K562 (cell line): ENCODE results near the gene C20orf173. TPM values are rescaled to one million over a fixed set of nuclear protein-coding genes. Genes with fewer than 3 reads are reported as not detected.

Experiments
- ATAC-seq: fragments of 200-7000 bp; cut with Tn5 transposase; 3 replicates; pipeline ENCODE4 v1.9.1; 2020; ENCODE audit warnings: moderate library complexity
- BruUV-seq: library from RNA; stranded (reverse); fragments of 400-500 nt; replicated peaks from 2 replicates; lab custom pipeline; 2021; lab: Mats Ljungman, UMichigan
- CTCF ChIA-PET: fragments of 300-600 bp; formaldehyde crosslinking; extraction: SDS; loops from one replicate; lab custom pipeline; 2021; ENCODE audit warnings: low intra/inter-chr PET ratio; lab: Yijun Ruan, JAX
- POLR2A ChIA-PET: fragments of 300-600, 350-650 bp; sonication (Branson Sonifier 250); formaldehyde crosslinking; extraction: SDS; loops from one replicate; lab custom pipeline; 2021; ENCODE audit warnings: antibody characterized with exemption, inconsistent platforms; lab: Yijun Ruan, JAX
- DNase-seq, 4 experiments: peaks; one replicate each; pipeline versions ENCODE4 v3.0.0 to v3.0.0-alpha.2; 2011 to 2018; ENCODE audit warnings: low spot score in 3 of 4, mixed read lengths in 3 of 4; ENCODE audit errors: extremely low read depth in 1 of 4
- FAIRE-seq: peaks from 2 replicates; lab custom pipeline; 2011; peaks lifted over from hg19 to GRCh38; lab: Jason Lieb, UNC
- H2AFZ ChIP-seq: 2 replicates; pipeline ENCODE4 v1.6.0; 2011; ENCODE audit warnings: low read depth, low read length, control low read depth, inconsistent platforms
- H3K27ac ChIP-seq: fragments of 200-600 bp; 3 replicates; pipeline ENCODE4 v1.8.0; 2011; ENCODE audit warnings: low read depth, mild to moderate bottlenecking, control low read depth, inconsistent platforms, low read length, moderate library complexity, mixed read lengths; ENCODE audit errors: extremely low read depth
- H3K27me3 ChIP-seq, 2 experiments: fragments of 300-600 bp in 1 of 2; 2 replicates in 1 of 2; 3 replicates in 1 of 2; pipeline versions ENCODE4 v1.6.0 to v1.8.0; 2011; ENCODE audit warnings: inconsistent platforms in 2 of 2, low read length in 2 of 2, mild to moderate bottlenecking in 1 of 2, mixed read lengths in 1 of 2, moderate library complexity in 1 of 2; ENCODE audit not compliant: control insufficient read depth in 2 of 2, insufficient read depth in 2 of 2
- H3K36me3 ChIP-seq: fragments of 300-600 bp; 3 replicates; pipeline ENCODE4 v1.8.0; 2011; ENCODE audit warnings: mild to moderate bottlenecking, low read length, inconsistent platforms; ENCODE audit not compliant: control insufficient read depth, insufficient read depth
- H3K4me1 ChIP-seq, 2 experiments: fragments of 200-600 bp in 1 of 2; replicated peaks in 1 of 2; 2 replicates in 1 of 2; 3 replicates in 1 of 2; pipeline versions ENCODE4 v1.5.1 to v1.8.0; 2011; ENCODE audit warnings: inconsistent platforms in 2 of 2, low read length in 2 of 2, mild to moderate bottlenecking in 1 of 2, mixed read lengths in 1 of 2, moderate library complexity in 1 of 2; ENCODE audit not compliant: control insufficient read depth in 2 of 2, insufficient read depth in 2 of 2
- H3K4me2 ChIP-seq: 2 replicates; pipeline ENCODE4 v1.6.1; 2011; ENCODE audit warnings: low read length, control low read depth, inconsistent platforms, mixed read lengths; ENCODE audit not compliant: insufficient read depth
- H3K4me3 ChIP-seq: fragments of 200-600 bp; sonication (generic), shearing (Covaris generic); 2 replicates; pipeline ENCODE4 v1.5.1; 2016; ENCODE audit warnings: control low read depth, inconsistent platforms
- H3K79me2 ChIP-seq: fragments of 200-600 bp; 3 replicates; pipeline ENCODE4 v1.8.0; 2011; ENCODE audit warnings: low read length, inconsistent platforms; ENCODE audit not compliant: control insufficient read depth, insufficient read depth
- H3K9ac ChIP-seq, 2 experiments: 2 replicates each; pipeline versions ENCODE4 v1.6.0 to v1.6.1; 2011; ENCODE audit warnings: low read depth in 2 of 2, low read length in 2 of 2, control low read depth in 1 of 2, inconsistent platforms in 1 of 2, mild to moderate bottlenecking in 1 of 2, mixed read lengths in 1 of 2; ENCODE audit not compliant: insufficient read depth in 1 of 2
- H3K9me1 ChIP-seq: one replicate; pipeline ENCODE4 v1.6.0; 2011; ENCODE audit warnings: inconsistent platforms, mild to moderate bottlenecking, low read length, moderate library complexity; ENCODE audit not compliant: control insufficient read depth, insufficient read depth
- H3K9me3 ChIP-seq: replicated peaks from 2 replicates; pipeline ENCODE4 v1.5.1; 2011; ENCODE audit warnings: low read depth, low read length, inconsistent platforms; ENCODE audit not compliant: control insufficient read depth, insufficient read depth
- H4K20me1 ChIP-seq: replicated peaks from 2 replicates; pipeline ENCODE4 v1.6.1; 2011; ENCODE audit warnings: low read length, inconsistent platforms, mixed read lengths; ENCODE audit not compliant: control insufficient read depth, insufficient read depth
- KLF10 ChIP-seq: fragments of 250-450 bp; sonication (Bioruptor Pico); IDR thresholded peaks from 2 replicates; pipeline ENCODE4 v1.6.1; 2021; ENCODE audit warnings: matching md5 sums
- NFIC ChIP-seq: fragments of 450-650 bp; IDR thresholded peaks from 2 replicates; pipeline ENCODE4 v1.6.1; 2017; ENCODE audit warnings: mild to moderate bottlenecking, inconsistent platforms
- TAF1 ChIP-seq: IDR thresholded peaks from 2 replicates; pipeline ENCODE4 v1.6.1; 2011; ENCODE audit warnings: mild to moderate bottlenecking, low read length, moderate library complexity; ENCODE audit not compliant: insufficient read depth, control insufficient read depth, severe bottlenecking; ENCODE audit errors: extremely low read depth
- ZC3H11A ChIP-seq: IDR thresholded peaks from 2 replicates; pipeline ENCODE4 v1.6.1; 2012; ENCODE audit warnings: low read depth, low read length, improper control_type of control experiment
- WGBS: fragments of 100-300 bp; shearing (Covaris generic); methylation state at CpG from one replicate; pipeline ENCODE4 v1.1.6; 2016; ENCODE audit warnings: low coverage, mixed read lengths; ENCODE audit not compliant: insufficient coverage; ENCODE audit errors: missing lambda C conversion rate; 5-methylcytosine and 5-hydroxymethylcytosine counted together
- in situ Hi-C: fragments of 300-500 bp; cut with MboI; formaldehyde crosslinking; loops from 4 replicates; pipeline ENCODE4 v1.15.0; 2018; ENCODE audit warnings: inconsistent platforms, mixed read lengths
- intact Hi-C: fragments of 100-400 bp; cut with micrococcal nuclease; formaldehyde crosslinking; loops from 2 replicates; pipeline ENCODE4 v1.14.2; 2022
- polyA plus RNA-seq, 8 experiments: library from polyadenylated mRNA; depleted of rRNA in 4 of 8; stranded (reverse) in 5 of 8; unstranded in 3 of 8; fragments of >200 nt; fragmentation: Nextera tagmentation in 2 of 8; fragmentation: Illumina TruSeq in 1 of 8; extraction: Ambion mirVana in 2 of 8; extraction: Trizol in 1 of 8; gene quantifications; 2 replicates each; pipeline versions ENCODE4 v1.2.1 to v1.2.3, GENCODE V29; 2011 to 2014; ENCODE audit warnings: inconsistent platforms in 1 of 8, missing spikeins in 1 of 8
- total RNA-seq, 7 experiments: library from RNA; depleted of rRNA in 6 of 7; stranded (reverse); fragments of >200 nt in 6 of 7; fragmentation: Illumina TruSeq in 2 of 7; extraction: Trizol in 2 of 7; gene quantifications; 2 replicates each; pipeline versions ENCODE4 v1.2.1 to v1.2.3, GENCODE V29; 2011 to 2021; ENCODE audit warnings: low replicate concordance in 1 of 7
- TF ChIP-seq, protein P1 (sequence below): sonication (generic); formaldehyde crosslinking; IDR thresholded peaks from 2 replicates; pipeline ENCODE4 v1.8.0; 2022; ENCODE audit warnings: mild to moderate bottlenecking, missing genetic modification reagents

The C20orf173 gene
- total and polyA plus RNA-seq, 9 of the 15 experiments (the other 6 are each of a cell fraction or from before 2014, with no cell fraction given): not detected

DNA sequence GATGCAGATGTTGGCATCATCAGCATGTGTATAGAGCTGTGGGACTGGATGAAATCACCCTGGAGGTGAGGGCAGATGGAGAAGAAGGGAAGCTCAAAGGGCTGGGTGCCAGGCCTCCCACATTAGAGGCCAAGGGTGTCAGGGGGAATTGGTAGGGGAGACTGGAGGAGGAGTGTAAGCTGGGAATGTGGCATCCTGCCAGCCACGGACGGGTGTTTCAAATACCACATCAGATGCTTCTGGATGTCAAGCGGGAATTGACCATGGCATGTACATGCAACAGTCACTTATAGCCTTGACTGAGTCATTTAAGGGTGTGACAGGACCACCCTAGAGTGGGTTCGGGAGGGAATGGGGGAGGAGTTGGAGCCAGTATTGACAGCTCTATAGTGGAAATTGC lies 22.1 kb upstream of the C20orf173 start:
- no peak overlapping the region for H3K9ac ChIP-seq
- TF ChIP-seq KLF10 (no peak), NFIC (peak; percentile 25; the same call in 1 of the 2 replicates), TAF1 (no peak), ZC3H11A (no peak)
- TF ChIP-seq, protein P1, sequence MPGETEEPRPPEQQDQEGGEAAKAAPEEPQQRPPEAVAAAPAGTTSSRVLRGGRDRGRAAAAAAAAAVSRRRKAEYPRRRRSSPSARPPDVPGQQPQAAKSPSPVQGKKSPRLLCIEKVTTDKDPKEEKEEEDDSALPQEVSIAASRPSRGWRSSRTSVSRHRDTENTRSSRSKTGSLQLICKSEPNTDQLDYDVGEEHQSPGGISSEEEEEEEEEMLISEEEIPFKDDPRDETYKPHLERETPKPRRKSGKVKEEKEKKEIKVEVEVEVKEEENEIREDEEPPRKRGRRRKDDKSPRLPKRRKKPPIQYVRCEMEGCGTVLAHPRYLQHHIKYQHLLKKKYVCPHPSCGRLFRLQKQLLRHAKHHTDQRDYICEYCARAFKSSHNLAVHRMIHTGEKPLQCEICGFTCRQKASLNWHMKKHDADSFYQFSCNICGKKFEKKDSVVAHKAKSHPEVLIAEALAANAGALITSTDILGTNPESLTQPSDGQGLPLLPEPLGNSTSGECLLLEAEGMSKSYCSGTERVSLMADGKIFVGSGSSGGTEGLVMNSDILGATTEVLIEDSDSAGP (CRISPR knock-in tag): no peak
- intact Hi-C loops (no loop called here), in situ Hi-C loops (no loop called here)
- no peaks in the 10 kb centered on the region; a peak in 1 of 5 replicates for H3K4me1 ChIP-seq
- whole genome bisulfite sequencing: 73% methylated on average over 2 of the region's 4 CpGs
- H2AFZ ChIP-seq: no peak overlapping the region
- ATAC-seq (no peak), DNase-seq (peak in 2 of 4 experiments; percentile 7), FAIRE-seq (no peak)
- CTCF ChIA-PET: no interaction called here
- H3K27ac ChIP-seq: no peak overlapping the region
- no peak overlapping the region for H3K4me2 ChIP-seq
- no TSS peak for BruUV-seq
- no peaks in the 10 kb centered on the region; the same call in 1 of the 2 replicates for H4K20me1 ChIP-seq
- no peaks in the 10 kb centered on the region for H3K9me3 ChIP-seq
- POLR2A ChIA-PET: interaction anchor here (0.6 to 4.3 kb wide), 3 partner anchors 9 to 28 kb away, joined by 3 to 20 read pairs (median 9); partner anchors contain the start of gene ERGIC3
- H3K9me1 ChIP-seq: no peaks in the 10 kb centered on the region
- H3K79me2 ChIP-seq: no peaks in the 10 kb centered on the region
- H3K4me3 ChIP-seq: no peak overlapping the region
- no peaks in the 10 kb centered on the region for H3K27me3 ChIP-seq
- H3K36me3 ChIP-seq: peaks cover 86% of the 10 kb centered on the region; the same call in 2 of the 3 replicates
